ENCODE data around the gene GNL1. TPM values are rescaled to one million over a fixed set of nuclear protein-coding genes. Genes with fewer than 3 reads are reported as not detected.

GNL1 gene
- total RNA-seq, 2 donors from 2014 or later: 18.7 to 24.7 TPM

DNA sequence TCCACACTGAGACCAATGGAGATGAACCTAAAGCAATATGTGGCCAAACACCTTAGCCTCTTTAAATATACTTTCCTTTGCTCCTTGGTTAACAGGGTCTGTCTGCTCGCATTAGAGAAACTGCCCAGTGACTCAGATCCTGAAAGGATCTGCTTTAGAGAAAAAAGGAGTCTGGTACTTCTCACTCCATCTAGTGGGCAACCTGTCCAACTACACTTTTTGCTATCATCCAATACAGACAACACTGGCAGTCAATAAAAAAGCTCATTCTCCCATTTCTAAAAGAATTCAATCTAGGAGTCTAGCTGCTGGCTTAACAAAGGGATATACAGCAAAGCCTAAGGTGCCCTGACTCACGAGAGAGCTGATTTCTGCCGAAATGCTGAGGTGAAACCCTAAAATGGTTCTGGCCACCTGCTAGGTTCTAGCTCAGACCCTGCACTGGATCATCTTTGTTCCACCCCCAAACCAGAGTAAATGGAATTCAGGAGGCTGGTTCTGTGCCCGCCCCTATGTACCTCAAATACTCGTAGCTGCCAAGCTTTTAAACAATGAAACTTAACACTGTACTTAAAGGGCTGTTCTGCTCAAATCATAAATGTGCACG lies 11.5 kb downstream of the GNL1 start:
- peak in 2 of 4 donors; percentile 25 to 26 for DNase-seq
- 21 to 32% methylated on average over 6 of the region's 6 CpGs for WGBS, 2 donors
- Histone ChIP-seq H3K4me3 (no peak overlapping the region), H3K27ac (no peak overlapping the region), H3K27me3 (no peaks in the 10 kb centered on the region), H3K36me3 (replicated peaks in 1 of 2; ENCODE audit: insufficient read depth in 1 of 2, low read depth in 2 of 2) (peaks cover 0 to 8% of the 10 kb centered on the region in 2 donors), H3K9me3 (no peaks in the 10 kb centered on the region), H3K4me1 (no peaks in the 10 kb centered on the region)
- ATAC-seq: peak; percentile 77
- no peak for TF ChIP-seq POLR2A (IDR thresholded peaks at IDR 0.05)
- TF ChIP-seq, protein P1, sequence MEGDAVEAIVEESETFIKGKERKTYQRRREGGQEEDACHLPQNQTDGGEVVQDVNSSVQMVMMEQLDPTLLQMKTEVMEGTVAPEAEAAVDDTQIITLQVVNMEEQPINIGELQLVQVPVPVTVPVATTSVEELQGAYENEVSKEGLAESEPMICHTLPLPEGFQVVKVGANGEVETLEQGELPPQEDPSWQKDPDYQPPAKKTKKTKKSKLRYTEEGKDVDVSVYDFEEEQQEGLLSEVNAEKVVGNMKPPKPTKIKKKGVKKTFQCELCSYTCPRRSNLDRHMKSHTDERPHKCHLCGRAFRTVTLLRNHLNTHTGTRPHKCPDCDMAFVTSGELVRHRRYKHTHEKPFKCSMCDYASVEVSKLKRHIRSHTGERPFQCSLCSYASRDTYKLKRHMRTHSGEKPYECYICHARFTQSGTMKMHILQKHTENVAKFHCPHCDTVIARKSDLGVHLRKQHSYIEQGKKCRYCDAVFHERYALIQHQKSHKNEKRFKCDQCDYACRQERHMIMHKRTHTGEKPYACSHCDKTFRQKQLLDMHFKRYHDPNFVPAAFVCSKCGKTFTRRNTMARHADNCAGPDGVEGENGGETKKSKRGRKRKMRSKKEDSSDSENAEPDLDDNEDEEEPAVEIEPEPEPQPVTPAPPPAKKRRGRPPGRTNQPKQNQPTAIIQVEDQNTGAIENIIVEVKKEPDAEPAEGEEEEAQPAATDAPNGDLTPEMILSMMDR (IDR thresholded peaks at IDR 0.05): peak; percentile 45 to 81 (median 68)
- intact Hi-C loops (cut with DNase I): no loop called here

DNA sequence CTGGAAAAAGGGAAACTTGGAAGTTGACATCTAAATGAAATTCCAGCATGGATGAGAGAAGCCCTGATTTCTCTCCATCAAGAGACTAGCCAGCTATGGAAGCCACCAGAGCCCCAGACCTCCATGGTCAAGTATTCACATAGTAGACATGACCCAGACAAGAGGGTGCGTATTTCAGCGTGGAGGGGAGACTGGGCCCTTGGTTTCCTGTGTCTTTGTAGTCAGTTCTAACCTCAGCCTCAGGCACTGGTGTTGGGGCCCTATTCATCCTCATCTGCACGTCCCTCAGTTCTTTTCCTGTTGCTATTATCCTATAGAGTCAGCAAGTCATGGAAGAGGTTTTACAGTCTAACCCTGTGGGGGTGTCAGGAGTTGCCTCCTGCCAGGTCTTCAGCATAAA lies 12.5 kb downstream of the GNL1 start:
- no peak overlapping the region for H3K27ac ChIP-seq
- DNase-seq (no peak), ATAC-seq (no peak)
- peaks cover 0 to 8% of the 10 kb centered on the region in 2 donors for H3K36me3 ChIP-seq (replicated peaks in 1 of 2; ENCODE audit: insufficient read depth in 1 of 2, low read depth in 2 of 2)
- WGBS, 2 donors: 65 to 81% methylated on average over 3 of the region's 3 CpGs
- no peaks in the 10 kb centered on the region for H3K9me3 ChIP-seq
- no peak overlapping the region for H3K4me3 ChIP-seq
- intact Hi-C loops (cut with DNase I): no loop called here
- no peaks in the 10 kb centered on the region for H3K4me1 ChIP-seq
- TF ChIP-seq POLR2A (IDR thresholded peaks at IDR 0.05): no peak
- TF ChIP-seq, protein P1 (IDR thresholded peaks at IDR 0.05): no peak
- H3K27me3 ChIP-seq: no peaks in the 10 kb centered on the region

DNA sequence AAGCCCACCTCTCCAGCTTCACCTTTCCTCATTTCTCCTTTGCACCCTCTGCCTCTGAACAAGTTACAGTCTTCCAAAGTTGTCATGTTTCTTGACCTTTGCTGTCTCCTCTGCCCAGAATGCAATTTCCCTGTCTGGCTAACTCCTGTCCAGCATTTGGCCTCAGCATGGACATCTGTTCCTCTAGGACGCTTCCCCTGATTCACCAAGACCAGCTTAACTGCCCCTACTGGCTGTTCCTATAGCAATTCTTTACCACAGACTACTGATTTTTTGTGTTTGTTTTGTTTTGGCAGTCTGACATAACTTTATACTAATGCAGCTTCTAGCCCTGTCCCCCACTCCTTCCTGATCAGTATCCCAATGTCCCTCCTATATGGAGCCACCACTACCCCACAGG lies 13.4 kb downstream of the GNL1 start:
- Histone ChIP-seq H3K36me3 (replicated peaks in 1 of 2; ENCODE audit: insufficient read depth in 1 of 2, low read depth in 2 of 2) (peaks cover 0 to 6% of the 10 kb centered on the region in 2 donors), H3K4me1 (no peaks in the 10 kb centered on the region), H3K27me3 (no peaks in the 10 kb centered on the region), H3K4me3 (no peak overlapping the region), H3K9me3 (no peaks in the 10 kb centered on the region), H3K27ac (no peak overlapping the region)
- DNase-seq (no peak), ATAC-seq (no peak)
- intact Hi-C loops (cut with DNase I): no loop called here
- TF ChIP-seq, protein P1 (IDR thresholded peaks at IDR 0.05): no peak
- no peak for TF ChIP-seq POLR2A (IDR thresholded peaks at IDR 0.05)
- WGBS, 2 donors: 69 to 74% methylated on average over 1 of the region's 1 CpG

DNA sequence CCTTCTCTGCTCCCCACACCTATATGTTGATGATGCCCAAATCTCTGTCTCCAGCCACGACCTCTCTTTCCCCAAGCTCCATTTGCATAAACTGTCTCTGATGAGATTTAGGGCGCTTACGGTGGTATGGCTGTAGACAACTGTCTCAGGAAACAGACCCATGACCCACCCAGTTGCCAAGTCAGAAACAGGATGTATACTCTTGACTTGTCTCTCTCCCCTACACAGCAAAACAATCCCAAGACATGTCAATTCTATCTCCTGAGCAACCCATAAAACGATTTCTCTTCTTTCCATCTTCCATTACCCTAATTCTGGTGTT lies 13.9 kb downstream of the GNL1 start:
- H3K4me1 ChIP-seq: no peaks in the 10 kb centered on the region
- DNase-seq (no peak), ATAC-seq (no peak)
- peaks cover 0 to 6% of the 10 kb centered on the region in 2 donors for H3K36me3 ChIP-seq (replicated peaks in 1 of 2; ENCODE audit: insufficient read depth in 1 of 2, low read depth in 2 of 2)
- no peaks in the 10 kb centered on the region for H3K27me3 ChIP-seq
- H3K27ac ChIP-seq: no peak overlapping the region
- no peaks in the 10 kb centered on the region for H3K9me3 ChIP-seq
- no peak for TF ChIP-seq POLR2A (IDR thresholded peaks at IDR 0.05)
- TF ChIP-seq, protein P1 (IDR thresholded peaks at IDR 0.05): no peak
- intact Hi-C loops (cut with DNase I): no loop called here
- H3K4me3 ChIP-seq: no peak overlapping the region
- WGBS, 2 donors: 10 to 16% methylated on average over 4 of the region's 4 CpGs
